Esophagus squamous epithelium (tissue), 5 donors: ENCODE measurements around the gene LAPTM4A. TPM values are rescaled to one million over a fixed set of nuclear protein-coding genes. Genes with fewer than 3 reads are reported as not detected.
A peak's percentile ranks its signal among the peaks of the same experiment; 100 is the strongest.

ENCODE experiments used
- DNase-seq: peaks from one replicate; lab custom pipeline; 2025; lab: John Stamatoyannopoulos, UW
- H3K27ac ChIP-seq, 4 donors: fragments of 200-600 bp; sonication (generic); one replicate each; pipeline ENCODE4 v1.5.1; 2016 to 2019; ENCODE audit warnings: mild to moderate bottlenecking in 1 of 4
- H3K27me3 ChIP-seq, 4 donors: fragments of 200-600 bp; sonication (generic); 1 replicate in 3 of 4; 2 replicates in 1 of 4; pipeline versions ENCODE4 v1.5.1 to v1.6.0; 2017 to 2021; ENCODE audit warnings: antibody characterized with exemption in 1 of 4
- H3K36me3 ChIP-seq, 3 donors: fragments of 200-600 bp; sonication (generic); one replicate each; pipeline ENCODE4 v1.5.1; 2016 to 2019
- H3K4me1 ChIP-seq, 3 donors: fragments of 200-600 bp; sonication (generic); one replicate each; pipeline ENCODE4 v1.5.1; 2017 to 2019
- H3K4me3 ChIP-seq, 4 donors: fragments of 200-600 bp; sonication (generic); 1 replicate in 3 of 4; 2 replicates in 1 of 4; pipeline ENCODE4 v1.5.1; 2016 to 2019; ENCODE audit warnings: mild to moderate bottlenecking in 2 of 4, moderate library complexity in 1 of 4
- H3K9me3 ChIP-seq, 3 donors: fragments of 200-600 bp; sonication (generic); one replicate each; pipeline ENCODE4 v1.5.1; 2016 to 2019
- CTCF ChIP-seq, 6 experiments: fragments of 450-650 bp in 4 of 6; fragments of 200-600 bp in 2 of 6; sonication (generic) in 2 of 6; IDR thresholded peaks; one replicate each; pipeline ENCODE4 v1.5.1; 2016 to 2019; ENCODE audit warnings: antibody characterized with exemption in 6 of 6, mild to moderate bottlenecking in 4 of 6, moderate library complexity in 4 of 6
- POLR2A ChIP-seq, 4 donors: fragments of 450-650 bp; IDR thresholded peaks; one replicate each; pipeline ENCODE4 v1.6.1; 2017; ENCODE audit warnings: antibody characterized with exemption in 4 of 4, mild to moderate bottlenecking in 4 of 4, moderate library complexity in 3 of 4
- WGBS, 2 donors: methylation state at CpG; one replicate each; pipeline ENCODE4 v1.1.5; 2018; 5-methylcytosine and 5-hydroxymethylcytosine counted together
- intact Hi-C: fragments of 100-400 bp; cut with DNase I; formaldehyde crosslinking; loops from one replicate; pipeline ENCODE4 v1.15.0; 2022
- total RNA-seq, 4 donors: library from RNA; depleted of rRNA; stranded (reverse); fragments of >200 nt; gene quantifications; one replicate each; pipeline ENCODE4 v1.1.0, GENCODE V29; 2016
- donor health status: DM: yes; HTN: yes; CAD: no.

The LAPTM4A gene
- total RNA-seq, 4 donors from 2014 or later = 71.0 to 144 (median 98.2) TPM

GRCh38 chr2:19990416-19990728 lies 61.1 kb downstream of the LAPTM4A start:
- Histone ChIP-seq H3K4me1 (peaks cover 3 to 27% (median 7%) of the 10 kb centered on the region in 3 donors), H3K27ac (peak overlapping the region; percentile 40 to 67 (median 55)), H3K9me3 (no peaks in the 10 kb centered on the region), H3K36me3 (no peaks in the 10 kb centered on the region), H3K4me3 (peak overlapping the region; percentile 61 to 74 (median 70)), H3K27me3 (peaks cover 0 to 10% (median 0%) of the 10 kb centered on the region in 4 donors)
- intact Hi-C loops = no loop called here
- DNase-seq = no peak
- TF ChIP-seq POLR2A (IDR thresholded peaks at IDR 0.05) (no peak), CTCF (IDR thresholded peaks at IDR 0.05) (no peak)
- 17 to 24% methylated on average over 9 to 10 of the region's 10 CpGs for WGBS, 2 donors

- Histone ChIP-seq H3K36me3 (no peaks in the 10 kb centered on the region), H3K27me3 (peaks cover 0 to 6% (median 0%) of the 10 kb centered on the region in 4 donors), H3K4me3 (peak within 1 kb of the TSS; percentile 61 to 74 (median 70)), H3K4me1 (peaks cover 3 to 27% (median 7%) of the 10 kb centered on the region in 3 donors), H3K9me3 (no peaks in the 10 kb centered on the region), H3K27ac (peak within 1 kb of the TSS; percentile 40 to 67 (median 55))
- WGBS, 2 donors = 0 to 1% methylated on average over 45 to 53 of the region's 70 CpGs
- DNase-seq = peak; percentile 27
- TF ChIP-seq CTCF (IDR thresholded peaks at IDR 0.05) = peak in 1 of 6 experiments; percentile 6
- TF ChIP-seq POLR2A (IDR thresholded peaks at IDR 0.05) = peak in 3 of 4 donors; percentile 17 to 53 (median 26)
- intact Hi-C loops = no loop called here
Observed at GRCh38 chr2:19989667-19990415, 61.6 kb downstream of the LAPTM4A start, which contains the start of gene WDR35. Gene WDR35 (minus strand): TSS chr2:19990105. CDS start chr2:19990015, 90 bp downstream.

GRCh38 chr2:19989342-19989666 lies 62.1 kb downstream of the LAPTM4A start:
- peaks cover 0 to 6% (median 0%) of the 10 kb centered on the region in 4 donors for H3K27me3 ChIP-seq
- no peak for DNase-seq
- peaks cover 3 to 27% (median 7%) of the 10 kb centered on the region in 3 donors for H3K4me1 ChIP-seq
- TF ChIP-seq POLR2A (IDR thresholded peaks at IDR 0.05) = no peak
- no peak for TF ChIP-seq CTCF (IDR thresholded peaks at IDR 0.05)
- H3K9me3 ChIP-seq = no peaks in the 10 kb centered on the region
- H3K27ac ChIP-seq = peak overlapping the region in 1 of 4 donors; percentile 67
- intact Hi-C loops = no loop called here
- H3K36me3 ChIP-seq = no peaks in the 10 kb centered on the region
- H3K4me3 ChIP-seq = peak overlapping the region; percentile 61 to 74 (median 70)
- WGBS, 2 donors = 5 to 14% methylated on average over 8 of the region's 8 CpGs

GRCh38 chr2:19988600-19988999 lies 62.8 kb downstream of the LAPTM4A start:
- Histone ChIP-seq H3K36me3 (no peaks in the 10 kb centered on the region), H3K27me3 (peaks cover 0 to 6% (median 0%) of the 10 kb centered on the region in 4 donors), H3K9me3 (no peaks in the 10 kb centered on the region), H3K4me1 (peaks cover 3 to 27% (median 7%) of the 10 kb centered on the region in 3 donors), H3K4me3 (peak overlapping the region in 1 of 4 donors; percentile 72), H3K27ac (no peak overlapping the region)
- TF ChIP-seq CTCF (IDR thresholded peaks at IDR 0.05) (no peak), POLR2A (IDR thresholded peaks at IDR 0.05) (no peak)
- WGBS, 2 donors = 70 to 78% methylated on average over 2 of the region's 2 CpGs
- DNase-seq = no peak
- intact Hi-C loops = no loop called here

GRCh38 chr2:19987936-19988335 lies 63.5 kb downstream of the LAPTM4A start:
- TF ChIP-seq POLR2A (IDR thresholded peaks at IDR 0.05) = no peak
- no peak for TF ChIP-seq CTCF (IDR thresholded peaks at IDR 0.05)
- intact Hi-C loops = no loop called here
- Histone ChIP-seq H3K27ac (no peak overlapping the region), H3K9me3 (no peaks in the 10 kb centered on the region), H3K36me3 (no peaks in the 10 kb centered on the region), H3K4me1 (peaks cover 3 to 27% (median 7%) of the 10 kb centered on the region in 3 donors), H3K27me3 (peaks cover 0 to 6% (median 0%) of the 10 kb centered on the region in 4 donors), H3K4me3 (no peak overlapping the region)
- no peak for DNase-seq
- WGBS, 2 donors = 90 to 93% methylated on average over 5 of the region's 5 CpGs
